ENCODE data around the gene PDCD11. TPM values are rescaled to one million over a fixed set of nuclear protein-coding genes. Genes with fewer than 3 reads are reported as not detected.

Gene PDCD11
- total and polyA plus RNA-seq, 2 experiments from 2014 or later = 14.8 to 15.5 TPM

DNA sequence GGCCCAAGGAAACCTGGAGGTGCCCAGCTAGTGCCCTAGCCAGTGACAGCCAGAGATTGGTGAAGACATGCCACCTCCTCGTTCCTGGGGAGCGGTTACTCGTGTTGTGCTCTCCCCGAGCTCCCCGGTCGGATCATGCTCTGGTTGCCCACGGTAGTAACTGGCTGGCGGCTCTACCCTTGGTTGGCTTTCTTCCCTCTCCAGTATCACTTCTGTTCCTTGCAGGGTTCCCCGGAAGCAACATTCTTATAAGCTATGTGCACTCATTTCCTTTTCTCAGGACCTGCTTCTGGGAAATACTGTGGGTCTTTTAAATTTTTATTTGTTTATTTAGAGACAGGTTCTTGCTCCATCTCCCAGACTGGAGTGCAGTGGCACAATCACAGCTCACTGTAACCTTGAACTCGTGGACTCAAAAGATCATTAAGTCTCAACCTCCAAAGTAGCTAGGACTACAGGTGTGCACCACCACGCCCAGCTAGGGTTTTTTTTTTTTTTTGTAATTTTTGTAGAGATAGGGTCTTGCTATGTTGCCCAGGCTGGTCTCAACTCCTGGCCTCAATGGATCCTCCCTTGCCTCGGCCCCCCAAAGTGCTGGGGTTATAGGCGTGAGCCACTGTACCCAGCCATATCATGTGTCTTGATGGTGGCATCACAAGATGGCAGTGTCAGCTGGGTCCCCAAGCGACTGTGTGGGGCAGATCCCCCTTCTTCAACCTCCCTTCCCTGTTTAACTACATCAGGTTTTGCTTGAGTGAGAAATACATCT, 69.2 kb downstream of the PDCD11 start:
- no peak overlapping the region for H3K27ac ChIP-seq
- no peak for DNase-seq (ENCODE audit: low spot score)
- no peak overlapping the region for H2AFZ ChIP-seq
- H3K79me2 ChIP-seq = no peaks in the 10 kb centered on the region
- no peak overlapping the region for H3K4me3 ChIP-seq
- no peaks in the 10 kb centered on the region for H3K9me2 ChIP-seq (replicated peaks; ENCODE audit: insufficient read depth)
- no peaks in the 10 kb centered on the region for H3K36me3 ChIP-seq (replicated peaks; ENCODE audit: insufficient read depth, low read depth)
- WGBS (ENCODE audit: low lambda C conversion rate, missing lambda C conversion rate) = 92% methylated on average over 14 of the region's 14 CpGs
- no peak for TF ChIP-seq EZH2 (IDR thresholded peaks at IDR 0.05; ENCODE audit: borderline replicate concordance)
- TF ChIP-seq EZH2phosphoT487 (IDR thresholded peaks at IDR 0.05; ENCODE audit: low read depth, severe bottlenecking, unreplicated experiment) = no peak
- TF ChIP-seq, protein P1, sequence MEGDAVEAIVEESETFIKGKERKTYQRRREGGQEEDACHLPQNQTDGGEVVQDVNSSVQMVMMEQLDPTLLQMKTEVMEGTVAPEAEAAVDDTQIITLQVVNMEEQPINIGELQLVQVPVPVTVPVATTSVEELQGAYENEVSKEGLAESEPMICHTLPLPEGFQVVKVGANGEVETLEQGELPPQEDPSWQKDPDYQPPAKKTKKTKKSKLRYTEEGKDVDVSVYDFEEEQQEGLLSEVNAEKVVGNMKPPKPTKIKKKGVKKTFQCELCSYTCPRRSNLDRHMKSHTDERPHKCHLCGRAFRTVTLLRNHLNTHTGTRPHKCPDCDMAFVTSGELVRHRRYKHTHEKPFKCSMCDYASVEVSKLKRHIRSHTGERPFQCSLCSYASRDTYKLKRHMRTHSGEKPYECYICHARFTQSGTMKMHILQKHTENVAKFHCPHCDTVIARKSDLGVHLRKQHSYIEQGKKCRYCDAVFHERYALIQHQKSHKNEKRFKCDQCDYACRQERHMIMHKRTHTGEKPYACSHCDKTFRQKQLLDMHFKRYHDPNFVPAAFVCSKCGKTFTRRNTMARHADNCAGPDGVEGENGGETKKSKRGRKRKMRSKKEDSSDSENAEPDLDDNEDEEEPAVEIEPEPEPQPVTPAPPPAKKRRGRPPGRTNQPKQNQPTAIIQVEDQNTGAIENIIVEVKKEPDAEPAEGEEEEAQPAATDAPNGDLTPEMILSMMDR (IDR thresholded peaks at IDR 0.05; ENCODE audit: poor library complexity) = no peak
- no peaks in the 10 kb centered on the region for H3K27me3 ChIP-seq
- H3K9me3 ChIP-seq (ENCODE audit: low read depth) = no peaks in the 10 kb centered on the region
- no peaks in the 10 kb centered on the region for H3K4me1 ChIP-seq (ENCODE audit: insufficient read depth)
- H3K4me2 ChIP-seq = no peak overlapping the region
- no peaks in the 10 kb centered on the region for H4K20me1 ChIP-seq (ENCODE audit: insufficient read depth, poor library complexity, severe bottlenecking)

GRCh38 chr10:103466734-103467133, 70.3 kb downstream of the PDCD11 start:
- no peaks in the 10 kb centered on the region for H4K20me1 ChIP-seq (ENCODE audit: insufficient read depth, poor library complexity, severe bottlenecking)
- no peaks in the 10 kb centered on the region for H3K79me2 ChIP-seq
- DNase-seq (ENCODE audit: low spot score) = no peak
- H3K9me2 ChIP-seq (replicated peaks; ENCODE audit: insufficient read depth) = no peaks in the 10 kb centered on the region
- 77% methylated on average over 3 of the region's 3 CpGs for WGBS (ENCODE audit: low lambda C conversion rate, missing lambda C conversion rate)
- H2AFZ ChIP-seq = no peak overlapping the region
- no peak overlapping the region for H3K27ac ChIP-seq
- H3K36me3 ChIP-seq (replicated peaks; ENCODE audit: insufficient read depth, low read depth) = no peaks in the 10 kb centered on the region
- H3K4me1 ChIP-seq (ENCODE audit: insufficient read depth) = no peaks in the 10 kb centered on the region
- H3K4me3 ChIP-seq = no peak overlapping the region
- TF ChIP-seq EZH2 (IDR thresholded peaks at IDR 0.05; ENCODE audit: borderline replicate concordance) (no peak), EZH2phosphoT487 (IDR thresholded peaks at IDR 0.05; ENCODE audit: low read depth, severe bottlenecking, unreplicated experiment) (no peak)
- TF ChIP-seq, protein P1 (IDR thresholded peaks at IDR 0.05; ENCODE audit: poor library complexity) = no peak
- H3K27me3 ChIP-seq = no peaks in the 10 kb centered on the region
- no peak overlapping the region for H3K4me2 ChIP-seq
- H3K9me3 ChIP-seq (ENCODE audit: low read depth) = no peaks in the 10 kb centered on the region

- 89% methylated on average over 7 of the region's 7 CpGs for WGBS (ENCODE audit: low lambda C conversion rate, missing lambda C conversion rate)
- Histone ChIP-seq H3K36me3 (replicated peaks; ENCODE audit: insufficient read depth, low read depth) (no peaks in the 10 kb centered on the region), H3K27me3 (no peaks in the 10 kb centered on the region), H2AFZ (no peak overlapping the region), H4K20me1 (ENCODE audit: insufficient read depth, poor library complexity, severe bottlenecking) (no peaks in the 10 kb centered on the region), H3K4me1 (ENCODE audit: insufficient read depth) (no peaks in the 10 kb centered on the region), H3K9me3 (ENCODE audit: low read depth) (no peaks in the 10 kb centered on the region), H3K27ac (no peak overlapping the region), H3K9me2 (replicated peaks; ENCODE audit: insufficient read depth) (no peaks in the 10 kb centered on the region), H3K79me2 (no peaks in the 10 kb centered on the region), H3K4me3 (no peak overlapping the region), H3K4me2 (no peak overlapping the region)
- no peak for DNase-seq (ENCODE audit: low spot score)
- no peak for TF ChIP-seq EZH2phosphoT487 (IDR thresholded peaks at IDR 0.05; ENCODE audit: low read depth, severe bottlenecking, unreplicated experiment)
- no peak for TF ChIP-seq EZH2 (IDR thresholded peaks at IDR 0.05; ENCODE audit: borderline replicate concordance)
- TF ChIP-seq, protein P1 (IDR thresholded peaks at IDR 0.05; ENCODE audit: poor library complexity) = no peak
Observed at GRCh38 chr10:103467406-103467805, 71.0 kb downstream of the PDCD11 start.
